NCI-H526 (cell line): ENCODE measurements around the gene DHX36.
A peak's percentile ranks its signal among the peaks of the same experiment; 100 is the strongest.

Experiments
- DNase-seq, 2 experiments: peaks; one replicate each; lab custom pipeline; 2025; lab: John Stamatoyannopoulos, UW

Gene DHX36

GRCh38 chr3:154290187-154290586 lies 34.1 kb downstream of the DHX36 start:
- DNase-seq, result no peak

- DNase-seq, result no peak
Measured at GRCh38 chr3:154285221-154285620, 39.1 kb downstream of the DHX36 start.

DNA sequence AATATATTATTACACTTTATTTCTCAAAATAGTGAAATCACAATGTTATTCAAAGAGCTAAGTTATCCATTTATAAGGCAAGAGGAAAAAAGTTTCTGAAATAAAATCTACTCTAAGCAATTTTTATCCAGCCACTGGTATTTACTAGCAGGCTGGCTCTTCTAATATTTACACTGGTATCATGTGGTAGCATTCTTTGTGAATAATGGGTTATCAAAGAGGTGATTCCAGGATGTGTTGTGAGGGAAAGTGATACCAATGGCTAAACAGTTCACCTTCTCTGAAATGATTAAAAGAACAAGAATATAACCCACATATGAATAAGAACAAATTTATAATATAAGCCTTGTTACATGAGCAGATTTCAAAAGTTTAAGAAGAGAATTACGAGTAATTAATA lies 44.1 kb downstream of the DHX36 start:
- DNase-seq, result no peak

GRCh38 chr3:154275965-154276364 lies 48.3 kb downstream of the DHX36 start:
- no peak for DNase-seq

DNA sequence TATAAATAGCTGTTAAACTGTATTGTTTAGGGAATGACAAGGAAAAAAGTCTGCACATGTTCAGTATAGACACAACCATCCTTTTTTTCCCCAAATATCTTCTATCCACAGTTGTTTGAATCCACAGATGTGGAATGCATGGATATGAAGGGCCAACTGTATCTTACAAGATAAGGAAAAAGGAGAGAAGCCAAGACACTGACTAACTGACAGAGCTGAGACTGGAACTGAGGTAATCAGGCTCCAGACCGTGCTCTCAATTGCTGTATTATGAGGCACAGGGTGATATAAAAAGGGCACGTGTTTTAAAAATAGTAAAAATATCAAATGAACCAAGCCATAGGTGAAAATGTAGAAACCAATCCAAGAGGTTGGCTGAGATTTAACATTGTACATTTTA lies 49.0 kb downstream of the DHX36 start:
- no peak for DNase-seq

DNA sequence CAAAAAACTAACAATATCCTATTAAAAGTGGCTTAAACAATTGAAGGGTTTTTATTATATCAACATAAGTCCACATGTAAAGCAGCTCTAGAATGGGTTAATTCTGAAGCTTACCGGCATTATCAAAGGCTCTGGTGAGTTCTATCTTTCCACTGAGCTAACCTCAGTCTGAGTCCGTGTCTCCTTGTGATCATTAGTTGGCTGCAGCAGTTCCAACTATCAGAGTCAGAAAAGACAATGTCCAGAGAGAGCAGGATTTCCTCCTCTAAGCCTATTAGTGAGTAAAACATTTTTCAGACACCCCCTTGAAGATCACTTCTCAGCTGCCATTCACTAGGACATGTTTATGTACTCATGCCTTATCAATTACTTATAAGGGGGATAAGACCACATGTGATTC lies 49.9 kb downstream of the DHX36 start:
- no peak for DNase-seq

GRCh38 chr3:154273381-154273780 lies 50.9 kb downstream of the DHX36 start:
- DNase-seq, result no peak

DNA sequence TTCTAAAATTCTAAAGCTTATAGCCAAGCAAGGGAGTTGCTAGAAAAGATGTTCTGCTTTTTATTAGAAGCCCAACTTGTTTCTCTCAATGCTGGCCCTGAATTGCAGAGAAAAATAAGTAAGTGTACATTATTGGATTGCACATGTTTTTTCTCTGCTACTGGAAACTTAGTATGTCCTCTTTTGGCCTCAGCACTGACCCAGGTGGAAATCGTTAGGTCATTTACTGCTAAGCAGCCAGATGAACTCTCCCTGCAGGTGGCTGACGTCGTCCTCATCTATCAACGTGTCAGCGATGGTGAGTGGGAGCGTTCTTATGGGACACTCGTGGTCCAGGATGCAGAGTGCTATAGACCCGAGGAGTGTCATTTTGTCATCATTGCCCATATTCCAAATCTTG lies 69.8 kb downstream of the DHX36 start:
- no peak for DNase-seq

- peak; percentile 77 to 97 for DNase-seq
Measured at GRCh38 chr3:154252759-154253638, 71.3 kb downstream of the DHX36 start.

DNA sequence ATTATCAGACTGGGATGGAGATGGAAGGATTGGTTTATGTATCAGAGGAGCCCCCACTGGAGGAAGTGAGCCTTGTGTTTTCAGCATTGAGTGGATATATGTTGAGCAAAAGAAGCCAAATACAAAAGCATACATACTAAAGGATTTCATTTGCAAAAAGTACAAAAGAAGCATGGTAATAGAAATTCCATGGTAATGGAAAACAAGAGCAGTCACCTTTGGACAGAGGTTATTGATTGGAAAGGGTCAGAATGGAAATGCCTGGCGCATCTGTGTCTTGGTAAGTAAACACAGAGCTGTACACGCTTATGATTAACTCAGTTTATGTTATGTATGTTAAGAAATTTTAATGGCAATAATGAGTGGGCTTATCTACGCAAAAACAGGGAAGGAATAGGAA lies 72.7 kb downstream of the DHX36 start:
- DNase-seq, result no peak

DNA sequence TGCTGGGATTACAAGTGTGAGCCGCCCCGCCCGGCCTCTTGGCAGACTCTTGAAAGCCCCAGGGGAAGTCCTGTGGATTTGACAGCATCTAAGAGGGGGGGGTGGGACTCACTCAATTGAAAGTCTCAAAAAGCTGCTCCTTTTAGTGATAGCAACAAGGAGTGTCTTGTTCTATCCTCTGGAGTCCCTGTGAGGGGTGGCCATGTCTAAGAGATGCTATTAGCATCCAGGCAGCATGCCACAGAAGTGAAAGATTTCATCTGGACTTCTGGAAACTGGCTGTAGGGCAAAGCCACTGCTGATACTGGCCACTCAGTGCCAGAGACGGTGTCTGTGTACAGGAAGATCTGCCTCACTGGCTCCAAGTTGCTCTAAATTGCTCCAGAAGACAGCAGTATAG lies 74.0 kb downstream of the DHX36 start:
- DNase-seq, result no peak

GRCh38 chr3:154247806-154248415 lies 76.4 kb downstream of the DHX36 start:
- DNase-seq, result peak in 1 of 2 experiments; percentile 44

GRCh38 chr3:154244644-154245043 lies 79.6 kb downstream of the DHX36 start:
- no peak for DNase-seq

GRCh38 chr3:154243353-154243752 lies 80.9 kb downstream of the DHX36 start:
- DNase-seq, result no peak

DNA sequence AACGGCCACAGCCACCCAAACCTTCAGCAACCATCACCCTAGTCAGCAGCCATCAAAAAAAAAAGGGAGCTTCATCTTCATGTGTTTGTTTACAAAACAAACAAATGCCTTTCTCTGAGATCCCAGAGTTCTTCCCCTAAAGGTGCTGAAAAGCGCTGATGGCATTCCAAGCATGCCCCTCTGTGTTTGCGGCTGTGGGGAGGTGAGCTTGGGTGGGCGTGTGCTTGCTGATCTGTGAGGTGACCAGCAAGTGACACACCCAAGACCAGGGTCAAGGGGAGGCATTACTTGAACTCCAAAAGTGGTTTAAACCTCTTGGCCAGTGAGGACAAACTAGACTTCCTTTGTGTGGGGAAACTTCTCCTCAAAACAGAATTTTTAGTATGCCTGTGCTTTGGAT lies 81.5 kb downstream of the DHX36 start:
- DNase-seq, result no peak

DNA sequence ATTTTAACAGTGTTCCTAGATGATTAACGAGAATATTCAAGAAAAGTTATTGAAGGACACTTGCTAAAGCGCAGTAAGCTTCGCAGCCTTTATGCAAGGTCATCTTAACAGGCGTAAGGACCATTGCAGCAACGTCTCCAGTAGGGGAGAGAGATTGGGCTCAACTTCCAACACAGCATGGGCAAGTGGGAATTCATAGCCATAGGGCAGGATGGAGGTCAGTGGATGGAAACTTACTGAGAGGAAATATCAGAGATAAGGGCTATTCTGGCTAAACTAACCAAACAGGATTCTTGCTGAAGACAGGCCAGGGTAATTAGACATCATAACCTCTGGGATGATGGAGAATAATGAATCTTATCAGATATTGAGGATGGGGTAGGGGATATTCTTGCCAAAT lies 82.8 kb downstream of the DHX36 start:
- no peak for DNase-seq

GRCh38 chr3:154240235-154240634 lies 84.1 kb downstream of the DHX36 start:
- DNase-seq, result no peak

GRCh38 chr3:154236331-154236730 lies 88.0 kb downstream of the DHX36 start:
- DNase-seq, result no peak

DNA sequence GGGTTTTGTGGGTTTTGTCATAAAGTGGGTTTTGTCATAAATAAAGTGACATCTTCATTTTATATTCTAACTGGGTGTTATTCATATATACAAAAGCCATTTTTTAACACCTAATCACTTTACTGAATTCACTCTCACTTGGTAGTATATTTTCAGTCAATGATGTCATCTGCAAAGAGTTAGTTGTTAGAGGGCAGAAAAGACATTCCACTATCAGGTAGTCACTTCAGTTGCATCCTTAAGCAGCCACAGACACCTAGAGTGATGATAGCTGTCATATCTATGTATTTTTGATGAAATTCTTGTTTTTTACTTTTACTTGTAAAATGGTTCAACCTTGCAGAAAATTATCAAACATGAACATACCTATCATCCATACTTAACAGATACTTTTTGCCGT lies 89.0 kb downstream of the DHX36 start:
- DNase-seq, result no peak

DNA sequence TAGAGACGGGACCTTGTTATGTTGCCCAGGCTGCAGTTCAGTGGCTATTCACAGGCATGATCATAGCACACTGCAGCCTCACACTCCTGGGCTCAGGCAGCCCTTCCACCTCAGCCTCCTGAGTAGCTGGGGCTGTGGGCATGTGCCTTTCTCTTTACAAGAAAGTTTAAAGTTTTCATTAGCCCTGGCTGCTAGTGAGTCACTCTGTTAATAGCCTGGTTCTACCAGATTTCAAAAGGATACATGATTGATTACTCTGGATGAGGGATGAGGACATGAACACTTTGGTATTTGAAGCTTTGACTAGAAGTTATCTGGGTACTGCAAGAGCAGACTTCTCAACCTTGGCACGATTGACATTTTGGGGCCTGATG lies 95.1 kb downstream of the DHX36 start:
- no peak for DNase-seq

- DNase-seq, result peak; percentile 93
Measured at GRCh38 chr3:154228561-154229216, 95.6 kb downstream of the DHX36 start.

- DNase-seq, result no peak
Measured at GRCh38 chr3:154227531-154227930, 96.8 kb downstream of the DHX36 start.

- DNase-seq, result no peak
Measured at GRCh38 chr3:154225536-154225935, 98.8 kb downstream of the DHX36 start.
